HS-5 (cell line): ENCODE data around the gene ERC1.
"Not testable (repeated sequence)": the region's sequence is repeated elsewhere in the genome, so short reads cannot be mapped to it uniquely, and the experiment has no call there.

ENCODE experiments used
- DNase-seq: peaks from one replicate; pipeline ENCODE4 v3.0.0-alpha.2; 2012; ENCODE audit warnings: low read depth

Gene ERC1

GRCh38 chr12:1078002-1078401, 87.0 kb downstream of the ERC1 start:
- no peak for DNase-seq

GRCh38 chr12:1080520-1081223, 89.6 kb downstream of the ERC1 start:
- DNase-seq = no peak

DNA sequence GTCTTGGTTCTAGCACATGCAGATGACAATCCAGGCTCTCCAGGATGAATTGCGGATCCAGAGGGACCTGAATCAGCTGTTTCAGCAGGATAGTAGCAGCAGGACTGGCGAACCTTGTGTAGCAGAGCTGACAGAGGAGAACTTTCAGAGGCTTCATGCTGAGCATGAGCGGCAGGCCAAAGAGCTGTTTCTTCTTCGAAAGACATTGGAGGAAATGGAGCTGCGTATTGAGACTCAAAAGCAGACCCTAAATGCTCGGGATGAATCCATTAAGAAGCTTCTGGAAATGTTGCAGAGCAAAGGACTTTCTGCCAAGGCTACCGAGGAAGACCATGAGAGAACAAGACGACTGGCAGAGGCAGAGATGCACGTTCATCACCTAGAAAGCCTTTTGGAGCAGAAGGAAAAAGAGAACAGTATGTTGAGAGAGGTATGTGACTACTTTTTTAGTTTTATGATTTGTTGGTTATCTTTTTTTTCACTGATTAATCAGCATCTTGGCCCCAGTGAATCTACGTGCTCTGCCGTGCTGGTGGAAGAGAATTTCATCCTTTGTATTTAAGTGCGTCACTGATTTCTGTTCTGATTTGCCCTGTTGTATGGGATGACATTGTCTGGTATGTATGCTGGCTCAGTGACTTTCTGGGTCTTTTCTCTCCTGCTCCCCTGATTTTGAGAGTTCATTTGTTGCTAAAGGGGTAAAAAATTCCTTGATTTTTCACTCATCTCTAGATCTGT, 92.3 kb downstream of the ERC1 start:
- DNase-seq = no peak

- DNase-seq = no peak
Observed at GRCh38 chr12:1083889-1084262, 92.9 kb downstream of the ERC1 start.

GRCh38 chr12:1091350-1091749, 100.3 kb downstream of the ERC1 start:
- DNase-seq = no peak

GRCh38 chr12:1093166-1093751, 102.2 kb downstream of the ERC1 start:
- DNase-seq = no peak

DNA sequence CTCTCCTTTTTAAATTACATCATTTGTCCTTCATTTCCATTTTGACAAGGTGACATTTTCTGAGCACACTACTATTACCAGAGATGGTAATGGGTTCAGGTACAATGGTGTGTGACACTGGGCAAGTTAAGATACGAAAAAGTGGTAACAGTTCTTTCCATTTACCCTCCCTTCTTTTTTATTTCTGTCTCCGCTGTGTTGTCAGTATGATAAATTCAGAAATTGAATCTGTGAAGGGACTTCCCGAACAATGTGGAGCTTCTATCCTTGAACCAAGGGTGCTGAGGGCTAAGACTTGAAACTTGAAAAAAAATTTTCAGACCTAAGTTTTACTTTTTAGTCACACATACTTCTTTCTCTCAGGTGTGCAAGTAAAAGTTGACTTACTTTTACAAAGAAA, 103.7 kb downstream of the ERC1 start:
- DNase-seq = no peak

DNA sequence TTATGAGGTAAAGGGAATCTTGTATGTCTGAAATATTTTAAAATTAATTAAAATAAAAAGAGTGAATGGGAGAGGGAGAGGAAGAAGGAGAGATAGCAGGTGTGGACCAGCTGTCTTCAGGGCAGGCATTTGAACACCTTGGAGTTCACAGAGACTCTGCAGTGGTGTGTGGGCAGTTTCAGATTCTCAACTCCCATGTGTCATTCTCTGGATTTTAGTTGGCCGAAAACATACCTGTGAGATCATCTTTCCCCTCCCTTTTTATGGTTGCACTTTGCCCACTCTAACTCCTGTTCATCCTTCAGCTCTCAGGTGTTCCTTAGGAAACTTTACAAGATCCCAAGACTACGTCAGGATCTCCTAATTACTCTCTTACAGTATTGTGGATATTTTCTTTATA, 108.1 kb downstream of the ERC1 start:
- DNase-seq = no peak

DNA sequence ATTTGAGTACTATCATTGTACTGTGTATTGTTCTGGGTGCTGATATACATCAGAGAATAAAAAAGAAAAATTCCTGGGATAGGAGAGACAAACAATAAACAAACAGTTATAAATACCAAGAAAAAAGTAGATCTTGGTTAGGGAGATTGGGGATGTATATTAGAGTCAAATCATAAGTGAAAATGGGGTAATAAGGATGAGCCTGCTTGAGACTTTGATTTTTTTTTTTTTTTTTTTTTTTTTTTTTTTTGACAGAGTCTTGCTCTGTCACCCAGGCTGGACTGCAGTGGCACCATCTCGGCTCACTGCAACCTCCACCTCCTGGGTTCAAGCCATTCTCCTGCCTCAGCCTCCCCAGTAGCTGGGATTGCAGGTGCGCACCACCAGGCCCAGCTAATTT, 108.6 kb downstream of the ERC1 start:
- not testable (repeated sequence) for DNase-seq

DNA sequence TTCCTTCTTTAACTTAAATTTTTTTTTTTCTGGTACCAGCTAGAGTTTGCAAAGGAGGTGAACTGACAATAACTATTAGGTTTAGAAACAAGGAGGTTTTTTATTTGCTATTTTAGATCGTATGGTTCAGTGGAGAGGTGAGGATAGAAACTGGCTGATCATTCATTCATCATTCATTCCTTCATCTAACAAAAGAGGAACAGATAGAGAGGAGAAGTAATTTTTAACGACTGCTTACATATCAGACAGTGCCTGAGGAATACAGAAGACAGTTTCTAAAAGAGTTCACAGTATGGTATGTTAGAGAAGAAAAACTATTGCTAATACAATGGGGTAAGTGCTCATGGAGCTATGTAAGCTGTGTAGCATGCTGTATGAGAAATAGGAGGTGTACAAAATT, 111.1 kb downstream of the ERC1 start:
- DNase-seq = no peak

DNA sequence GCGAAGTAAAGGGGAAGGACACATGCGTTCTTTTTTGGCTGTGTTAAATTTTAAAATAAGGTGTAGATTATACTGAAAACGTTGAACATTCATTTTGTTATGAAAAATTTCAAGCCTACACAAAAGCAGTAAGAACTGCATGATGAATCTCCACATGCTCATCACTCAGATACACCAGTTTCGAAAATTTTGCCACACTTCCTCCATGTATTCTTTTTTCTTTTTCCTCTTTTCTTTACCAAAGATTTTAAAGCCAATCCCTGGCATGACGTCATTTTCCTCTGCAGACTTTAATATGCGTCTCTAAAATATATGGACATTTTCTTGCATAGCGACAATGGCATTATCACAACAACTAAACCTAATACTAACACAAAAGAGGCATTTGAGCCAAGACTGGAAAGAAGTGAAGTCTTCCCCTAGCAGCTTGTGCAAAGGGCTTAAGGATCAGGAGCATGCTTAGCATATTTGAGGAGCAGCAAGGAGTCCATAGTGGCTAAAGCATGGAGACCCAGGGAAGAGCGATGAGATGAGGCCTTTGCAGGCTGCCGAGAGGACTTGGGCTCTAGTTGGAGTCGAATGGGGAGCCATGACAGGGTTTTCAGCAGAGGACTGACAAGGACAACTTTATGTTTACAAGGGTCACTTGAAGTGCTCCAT, 111.9 kb downstream of the ERC1 start:
- DNase-seq = no peak

DNA sequence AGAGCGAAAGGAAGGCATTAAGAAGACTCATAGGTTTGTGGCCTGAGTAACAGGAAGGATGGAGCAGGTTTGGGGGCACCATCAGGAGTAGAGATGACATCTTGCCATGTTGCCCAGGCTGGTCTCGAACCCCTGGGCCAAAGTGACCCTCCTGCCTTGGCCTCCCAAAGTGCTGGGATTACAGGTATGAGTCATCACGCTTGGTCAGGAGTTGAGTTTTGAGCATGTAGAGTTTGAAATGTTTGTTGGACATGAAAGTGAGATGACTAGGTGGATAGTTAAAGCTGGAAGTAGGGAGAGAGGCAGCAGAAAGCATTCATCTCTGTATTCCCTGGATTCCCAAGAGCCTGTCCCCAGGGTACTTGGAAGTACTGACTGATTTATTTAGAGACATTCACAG, 112.6 kb downstream of the ERC1 start:
- no peak for DNase-seq

GRCh38 chr12:1104088-1104800, 113.2 kb downstream of the ERC1 start:
- no peak for DNase-seq

- no peak for DNase-seq
Observed at GRCh38 chr12:1107669-1108068, 116.6 kb downstream of the ERC1 start.

- DNase-seq = no peak
Observed at GRCh38 chr12:1108276-1108675, 117.3 kb downstream of the ERC1 start.

DNA sequence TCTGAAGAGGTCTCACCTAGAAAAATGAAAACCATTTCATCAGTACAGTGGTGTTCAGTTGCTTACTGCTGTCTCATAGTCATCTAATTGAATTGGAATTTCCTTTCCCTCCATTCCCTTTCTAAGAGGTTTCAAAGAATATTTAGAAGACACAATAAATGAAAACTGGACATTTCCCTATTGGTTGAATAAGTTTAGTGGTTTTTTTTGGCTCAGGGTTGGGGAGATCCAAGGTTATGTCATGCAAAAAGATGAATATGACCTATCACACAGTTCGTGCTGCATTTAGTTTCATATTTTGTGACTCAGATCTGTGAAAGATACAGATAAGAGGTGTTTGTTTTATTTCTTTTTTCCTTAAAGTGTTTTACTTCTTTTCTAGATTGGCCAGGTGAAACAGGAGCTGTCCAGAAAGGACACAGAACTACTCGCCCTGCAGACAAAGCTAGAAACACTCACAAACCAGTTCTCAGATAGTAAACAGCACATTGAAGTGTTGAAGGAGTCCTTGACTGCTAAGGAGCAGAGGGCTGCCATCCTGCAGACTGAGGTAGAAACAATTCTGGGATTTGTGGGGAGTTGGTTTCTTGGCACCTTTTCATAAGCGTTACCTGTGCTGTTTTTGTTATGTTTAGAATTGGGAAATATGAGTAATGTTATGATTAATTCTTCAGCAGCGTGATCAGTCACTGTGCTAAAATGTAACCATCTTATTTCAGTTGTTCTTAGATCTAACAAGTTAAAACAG, 124.6 kb downstream of the ERC1 start:
- DNase-seq = peak; percentile 88

- no peak for DNase-seq
Observed at GRCh38 chr12:1117371-1117770, 126.3 kb downstream of the ERC1 start.

- DNase-seq = peak; percentile 41
Observed at GRCh38 chr12:1117970-1118563, 127.0 kb downstream of the ERC1 start.

GRCh38 chr12:1122786-1123185, 131.8 kb downstream of the ERC1 start:
- DNase-seq = no peak

GRCh38 chr12:1126091-1126490, 135.1 kb downstream of the ERC1 start:
- no peak for DNase-seq

DNA sequence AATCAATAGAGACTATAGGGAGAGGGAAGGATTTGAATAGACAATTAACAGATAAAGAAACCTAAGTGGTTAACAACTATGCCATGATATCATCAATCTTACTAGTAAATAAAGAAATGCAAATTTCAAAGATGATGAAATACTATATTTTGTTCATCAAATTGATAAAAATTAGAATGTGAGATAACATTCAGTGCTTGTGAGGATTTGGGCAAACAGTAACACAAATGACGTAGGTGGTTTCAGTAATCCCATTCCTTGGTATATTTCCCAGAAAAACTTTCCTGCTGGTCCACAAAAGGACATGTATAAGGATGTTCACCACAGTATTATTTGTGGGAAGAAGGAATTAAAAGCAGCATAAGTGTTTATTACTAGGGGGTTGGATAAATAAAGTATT, 136.0 kb downstream of the ERC1 start:
- no peak for DNase-seq
